GM23338 (cell line): ENCODE data around the gene PROX2.

Source experiments
- CREB1 ChIP-seq: fragments of 250-450 bp; sonication (Bioruptor Pico); IDR thresholded peaks from 2 replicates; pipeline ENCODE4 v1.5.0; 2020; ENCODE audit warnings: low read depth, mild to moderate bottlenecking, moderate library complexity
- CTCF ChIP-seq, 2 experiments: fragments of 200-600 bp in 1 of 2; sonication (generic) in 1 of 2; conservative IDR thresholded peaks; 2 replicates each; pipeline versions ENCODE4 v1.5.1 to v1.6.1; 2016 to 2017; ENCODE audit warnings: antibody characterized with exemption in 2 of 2, low read depth in 2 of 2, mild to moderate bottlenecking in 2 of 2, moderate library complexity in 1 of 2
- ETS1 ChIP-seq: IDR thresholded peaks from 2 replicates; pipeline ENCODE4 v1.6.1; 2016; ENCODE audit warnings: antibody characterized with exemption
- EZH2 ChIP-seq: fragments of 200-600 bp; sonication (generic); IDR thresholded peaks from one replicate; pipeline ENCODE4 v1.8.0; 2017; ENCODE audit warnings: antibody characterized with exemption, mild to moderate bottlenecking, low read depth; ENCODE audit not compliant: unreplicated experiment
- EZH2phosphoT487 ChIP-seq: fragments of 200-600 bp; sonication (generic); IDR thresholded peaks from one replicate; pipeline ENCODE4 v1.8.1; 2018; ENCODE audit warnings: antibody characterized with exemption; ENCODE audit not compliant: unreplicated experiment
- JUNB ChIP-seq: IDR thresholded peaks from one replicate; pipeline ENCODE4 v1.6.1; 2016; ENCODE audit warnings: antibody characterized with exemption; ENCODE audit not compliant: unreplicated experiment
- POLR2AphosphoS5 ChIP-seq: IDR thresholded peaks from 2 replicates; pipeline ENCODE4 v1.6.1; 2016; ENCODE audit warnings: antibody characterized with exemption, low read depth
- ZNF114 ChIP-seq: fragments of 250-450 bp; sonication (Bioruptor Pico); IDR thresholded peaks from 2 replicates; pipeline ENCODE4 v1.5.0; 2020; ENCODE audit warnings: mild to moderate bottlenecking, moderate library complexity
- ZNF331 ChIP-seq: fragments of 250-450 bp; sonication (Bioruptor Pico); IDR thresholded peaks from 2 replicates; pipeline ENCODE4 v1.5.0; 2020; ENCODE audit warnings: low read depth, mild to moderate bottlenecking, moderate library complexity

GRCh38 chr14:74865156-74865555 lies 10.8 kb downstream of the PROX2 start:
- TF ChIP-seq EZH2 (no peak), ZNF331 (no peak), POLR2AphosphoS5 (no peak), CTCF (conservative IDR thresholded peaks at IDR 0.05; ENCODE audit: low read depth in 2 of 2) (no peak), CREB1 (CRISPR knock-in tag) (no peak), EZH2phosphoT487 (no peak), ETS1 (no peak), JUNB (no peak), ZNF114 (CRISPR knock-in tag) (no peak)
